PC-3 (cell line): Measurements from ENCODE around the gene CTAG2. TPM values are rescaled to one million over a fixed set of nuclear protein-coding genes. Genes with fewer than 3 reads are reported as not detected.
"Not testable (repeated sequence)": the region's sequence is repeated elsewhere in the genome, so short reads cannot be mapped to it uniquely, and the experiment has no call there.

Source experiments
- ATAC-seq: fragments of 200-7000 bp; cut with Tn5 transposase; 2 replicates; pipeline ENCODE4 v1.9.1; 2020; ENCODE audit warnings: mild to moderate bottlenecking, moderate library complexity
- BruUV-seq: library from RNA; stranded (reverse); fragments of 400-500 nt; replicated peaks from 2 replicates; lab custom pipeline; 2021; lab: Mats Ljungman, UMichigan
- CTCF ChIA-PET: fragments of 300-600 bp; sonication (Branson Sonifier 250); formaldehyde crosslinking; loops from one replicate; lab custom pipeline; 2022; ENCODE audit warnings: antibody characterized with exemption; lab: Charles Lee
- POLR2A ChIA-PET: fragments of 300-600 bp; sonication (Branson Sonifier 250); formaldehyde crosslinking; loops from one replicate; lab custom pipeline; 2022; ENCODE audit warnings: antibody characterized with exemption; ENCODE audit not compliant: unreplicated experiment; lab: Charles Lee
- DNase-seq: peaks from one replicate; pipeline ENCODE4 v3.0.0-alpha.2; 2015
- H2AFZ ChIP-seq: fragments of 300-600 bp; sonication (generic); 2 replicates; pipeline ENCODE4 v1.6.0; 2016; ENCODE audit warnings: antibody characterized with exemption, low read length
- H3F3A ChIP-seq: fragments of 300-600 bp; sonication (generic); one replicate; pipeline ENCODE4 v1.6.0; 2017; ENCODE audit warnings: antibody characterized with exemption, low read length, control low read depth, mild to moderate bottlenecking; ENCODE audit not compliant: unreplicated experiment
- H3K27ac ChIP-seq: fragments of 300-600 bp; sonication (generic); 2 replicates; pipeline ENCODE4 v1.5.1; 2016; ENCODE audit warnings: mild to moderate bottlenecking, low read length
- H3K27me3 ChIP-seq: fragments of 300-600 bp; sonication (generic); 2 replicates; pipeline ENCODE4 v1.6.1; 2016; ENCODE audit warnings: low read length, mixed read lengths
- H3K36me3 ChIP-seq: fragments of 300-600 bp; sonication (generic); 2 replicates; pipeline ENCODE4 v1.6.1; 2016; ENCODE audit warnings: low read depth, mixed run types, low read length, mixed read lengths
- H3K4me1 ChIP-seq: fragments of 300-600 bp; sonication (generic); 2 replicates; pipeline ENCODE4 v1.5.1; 2016; ENCODE audit warnings: low read length; ENCODE audit not compliant: insufficient read depth
- H3K4me2 ChIP-seq: fragments of 300-600 bp; sonication (generic); 2 replicates; pipeline ENCODE4 v1.6.0; 2016; ENCODE audit warnings: low read length
- H3K4me3 ChIP-seq: fragments of 300-600 bp; sonication (generic); 2 replicates; pipeline ENCODE4 v1.5.1; 2016; ENCODE audit warnings: mild to moderate bottlenecking, low read length, mixed read lengths
- H3K79me2 ChIP-seq: fragments of 300-600 bp; sonication (generic); 2 replicates; pipeline ENCODE4 v1.6.1; 2017; ENCODE audit warnings: low read length, mixed read lengths
- H3K9ac ChIP-seq: fragments of 300-600 bp; sonication (generic); 2 replicates; pipeline ENCODE4 v1.6.0; 2016; ENCODE audit warnings: mild to moderate bottlenecking, low read length
- H3K9me2 ChIP-seq: fragments of 300-600 bp; sonication (generic); replicated peaks from 2 replicates; pipeline ENCODE4 v1.6.1; 2016; ENCODE audit warnings: mixed run types, low read length, mixed read lengths
- H3K9me3 ChIP-seq: fragments of 300-600 bp; sonication (generic); 2 replicates; pipeline ENCODE4 v1.6.1; 2016; ENCODE audit warnings: low read length, mixed read lengths
- H4K20me1 ChIP-seq: fragments of 300-600 bp; sonication (generic); 2 replicates; pipeline ENCODE4 v1.6.1; 2016; ENCODE audit warnings: low read length, mixed read lengths
- intact Hi-C: fragments of 100-400 bp; cut with micrococcal nuclease; formaldehyde crosslinking; loops from 2 replicates; pipeline ENCODE4 v1.9.0; 2023
- total RNA-seq: library from RNA; depleted of rRNA; stranded (reverse); fragments of >200 nt; gene quantifications from 2 replicates; pipeline ENCODE4 v1.2.3, GENCODE V29; 2014

Gene CTAG2
- total RNA-seq, 1 experiment from 2014 or later = not detected

GRCh38 chrX:154643708-154644107 is 9.7 kb downstream of the CTAG2 start:
- CTCF ChIA-PET, H2AFZ ChIP-seq, H3K79me2 ChIP-seq, H3K4me2 ChIP-seq, H3K36me3 ChIP-seq, POLR2A ChIA-PET, H3F3A ChIP-seq, H3K27ac ChIP-seq, H3K4me3 ChIP-seq, BruUV-seq, H3K4me1 ChIP-seq, H4K20me1 ChIP-seq, H3K9me3 ChIP-seq, H3K9ac ChIP-seq, ATAC-seq, H3K27me3 ChIP-seq, H3K9me2 ChIP-seq, DNase-seq, intact Hi-C loops: not testable (repeated sequence)

DNA sequence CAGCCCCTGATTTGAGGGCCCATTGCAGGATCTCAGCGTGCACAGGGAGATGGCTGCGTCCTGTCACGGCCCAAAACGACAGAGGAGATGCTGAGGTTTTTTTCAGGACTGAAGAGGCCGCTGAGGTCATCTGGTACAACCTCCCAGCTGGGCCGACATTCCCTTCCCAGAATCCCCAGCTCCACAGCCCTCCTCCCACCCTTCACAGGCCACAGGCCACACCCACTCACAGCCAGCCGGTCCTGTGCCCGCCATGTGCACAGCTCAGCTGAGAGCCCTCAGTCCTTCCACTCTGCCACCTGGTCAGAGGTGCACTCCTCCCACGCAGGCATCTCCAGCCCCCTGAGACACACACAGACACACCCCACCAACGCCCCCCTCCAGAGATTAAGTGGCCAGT is 11.6 kb downstream of the CTAG2 start:
- H4K20me1 ChIP-seq, H2AFZ ChIP-seq, H3K27me3 ChIP-seq, H3K27ac ChIP-seq, CTCF ChIA-PET, H3K4me1 ChIP-seq, H3K9me3 ChIP-seq, intact Hi-C loops, H3K36me3 ChIP-seq, H3F3A ChIP-seq, H3K4me2 ChIP-seq, H3K9ac ChIP-seq, ATAC-seq, H3K4me3 ChIP-seq, H3K9me2 ChIP-seq, BruUV-seq, POLR2A ChIA-PET, H3K79me2 ChIP-seq, DNase-seq: not testable (repeated sequence)

DNA sequence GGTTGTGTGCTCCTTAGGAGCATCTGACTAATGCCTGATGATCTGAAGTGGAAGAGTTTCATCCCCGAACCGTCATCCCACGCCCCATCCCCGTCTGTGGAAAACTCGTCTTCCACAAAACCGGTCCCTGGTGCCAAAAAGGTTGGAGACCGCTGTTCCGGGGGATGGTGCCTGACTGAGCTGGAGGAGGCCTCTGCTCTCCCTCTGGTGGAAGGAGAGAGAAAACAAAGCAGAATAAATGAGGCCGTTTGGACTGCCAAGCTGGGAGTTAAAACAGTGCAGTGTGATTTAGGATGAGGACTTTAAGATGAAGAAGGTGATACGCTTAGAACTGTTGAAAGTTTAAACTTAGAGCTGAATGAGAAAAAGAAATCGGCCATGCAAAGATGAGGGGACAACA is 19.7 kb downstream of the CTAG2 start:
- H3K9ac ChIP-seq, H2AFZ ChIP-seq, H3K4me2 ChIP-seq, H3K36me3 ChIP-seq, H3K4me3 ChIP-seq, H3K4me1 ChIP-seq, DNase-seq, H3F3A ChIP-seq, BruUV-seq, H3K9me3 ChIP-seq, H4K20me1 ChIP-seq, H3K27me3 ChIP-seq, H3K9me2 ChIP-seq, POLR2A ChIA-PET, CTCF ChIA-PET, intact Hi-C loops, H3K79me2 ChIP-seq, H3K27ac ChIP-seq: not testable (repeated sequence)
- ATAC-seq = peak; percentile 37

GRCh38 chrX:154630949-154631348 is 22.4 kb downstream of the CTAG2 start:
- POLR2A ChIA-PET, H3K79me2 ChIP-seq, intact Hi-C loops, CTCF ChIA-PET, H3K9me3 ChIP-seq, H3K27me3 ChIP-seq, ATAC-seq, H3K9ac ChIP-seq, H3K9me2 ChIP-seq, DNase-seq, H3K36me3 ChIP-seq, H2AFZ ChIP-seq, H3K4me1 ChIP-seq, BruUV-seq, H3K4me3 ChIP-seq, H3K27ac ChIP-seq, H3K4me2 ChIP-seq, H4K20me1 ChIP-seq, H3F3A ChIP-seq: not testable (repeated sequence)

- DNase-seq, H4K20me1 ChIP-seq, BruUV-seq, CTCF ChIA-PET, POLR2A ChIA-PET, H2AFZ ChIP-seq, H3K27ac ChIP-seq, H3K4me3 ChIP-seq, intact Hi-C loops, H3F3A ChIP-seq, H3K9ac ChIP-seq, H3K27me3 ChIP-seq, H3K36me3 ChIP-seq, H3K9me2 ChIP-seq, H3K4me2 ChIP-seq, H3K9me3 ChIP-seq, H3K4me1 ChIP-seq, H3K79me2 ChIP-seq: not testable (repeated sequence)
- peak; percentile 72 for ATAC-seq
Measured at GRCh38 chrX:154628960-154629359, 24.4 kb downstream of the CTAG2 start.

GRCh38 chrX:154620767-154621414 is 32.5 kb downstream of the CTAG2 start:
- intact Hi-C loops, H3K4me2 ChIP-seq, H3K4me1 ChIP-seq, BruUV-seq, POLR2A ChIA-PET, H2AFZ ChIP-seq, H3K9me2 ChIP-seq, DNase-seq, H3K4me3 ChIP-seq, CTCF ChIA-PET, H3K9me3 ChIP-seq, H4K20me1 ChIP-seq, H3F3A ChIP-seq, H3K36me3 ChIP-seq, H3K79me2 ChIP-seq, H3K27me3 ChIP-seq, H3K27ac ChIP-seq, H3K9ac ChIP-seq: not testable (repeated sequence)
- ATAC-seq = peak; percentile 85

DNA sequence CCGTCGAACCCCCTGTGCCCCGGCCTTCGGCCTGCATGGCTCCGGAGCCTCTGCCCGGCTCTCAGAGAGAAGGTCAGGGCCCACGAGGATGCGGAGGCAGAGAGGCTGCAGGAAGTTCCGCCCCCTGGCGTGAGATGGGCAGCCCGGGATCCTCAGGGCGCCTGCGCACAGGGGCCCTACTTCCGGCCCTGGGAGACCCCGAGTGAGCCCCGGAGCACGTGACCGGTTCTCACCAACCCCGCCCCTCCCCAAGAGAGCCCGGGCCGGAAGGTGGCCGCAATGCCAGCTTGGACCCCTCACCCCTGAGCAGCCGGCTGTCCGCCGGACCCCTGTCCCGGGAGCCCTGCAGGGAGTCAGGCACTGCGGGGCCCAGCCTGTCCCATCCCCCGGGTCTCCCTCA is 34.2 kb downstream of the CTAG2 start, which contains the start of gene CTAG1B:
Gene CTAG1B, minus strand, starts transcription at position 101 of the 400 bp plus-strand sequence. Its CDS starts 64 bp downstream, at position 37.
- not testable (repeated sequence) for ATAC-seq

More for the DNA sequence above, 34.2 kb downstream of the CTAG2 start, which contains the start of gene CTAG1B:
- H3K9me2 ChIP-seq, H3K9me3 ChIP-seq, CTCF ChIA-PET, H3K36me3 ChIP-seq, H2AFZ ChIP-seq, intact Hi-C loops, DNase-seq, H3K27me3 ChIP-seq, H3F3A ChIP-seq, POLR2A ChIA-PET, H4K20me1 ChIP-seq, H3K4me1 ChIP-seq, H3K4me2 ChIP-seq, H3K27ac ChIP-seq, H3K79me2 ChIP-seq, H3K9ac ChIP-seq, BruUV-seq, H3K4me3 ChIP-seq: not testable (repeated sequence)
